ENCODE results near the gene EML4. TPM values are rescaled to one million over a fixed set of nuclear protein-coding genes. Genes with fewer than 3 reads are reported as not detected.

Gene EML4
- total RNA-seq, 2 experiments from 2014 or later: 58.2 to 59.7 TPM

- no peak for TF ChIP-seq CTCF (IDR thresholded peaks at IDR 0.05)
- Mint-ChIP-seq H3K27me3 (no peaks in the 10 kb centered on the region), H3K27ac (no peak overlapping the region), H3K9me3 (no peaks in the 10 kb centered on the region), H3K36me3 (ENCODE audit: low read depth) (no peaks in the 10 kb centered on the region), H3K4me3 (no peak overlapping the region), H3K4me1 (ENCODE audit: low read depth) (peaks cover 5% of the 10 kb centered on the region)
- ATAC-seq (no peak), DNase-seq (no peak)
- ChIA-PET POLR2A (no interaction called here), CTCF (no interaction called here)
- intact Hi-C loops (cut with micrococcal nuclease): no loop called here
Measured at GRCh38 chr2:42368817-42369531, 199.8 kb downstream of the EML4 start.

DNA sequence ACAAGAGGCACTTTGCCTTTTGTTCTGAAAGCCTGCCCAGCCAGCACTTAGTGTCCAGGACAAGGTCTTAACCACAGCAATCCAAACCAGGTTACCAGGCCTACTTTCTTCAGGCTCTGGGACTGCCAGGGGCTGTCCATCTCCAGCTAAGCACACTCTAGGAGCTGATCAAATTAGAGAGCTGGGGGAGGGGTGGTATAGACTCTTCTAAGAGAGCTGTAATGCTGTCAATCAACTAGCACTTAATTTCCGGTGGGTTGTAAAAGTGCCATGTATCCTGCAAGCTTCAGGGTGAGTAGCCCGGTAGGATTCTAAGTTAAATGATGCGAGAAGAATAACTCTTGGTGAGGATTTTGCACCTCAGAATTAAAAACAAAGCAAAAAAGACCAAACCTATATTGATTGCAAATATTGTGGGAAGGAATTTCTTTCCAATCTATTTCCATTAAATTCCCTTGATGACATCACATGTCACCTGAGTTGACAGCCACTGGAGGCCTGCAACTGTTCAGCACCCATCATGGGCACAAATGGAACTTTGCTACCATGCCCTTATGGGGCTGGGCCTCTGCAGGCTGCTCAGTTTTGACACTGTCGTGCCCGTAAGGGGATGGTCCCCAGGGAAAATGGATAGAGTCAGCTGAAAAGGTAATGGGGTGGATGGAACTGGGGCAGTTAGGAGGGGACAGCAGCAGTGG lies 200.5 kb downstream of the EML4 start:
- ChIA-PET CTCF (no interaction called here), POLR2A (no interaction called here)
- intact Hi-C loops (cut with micrococcal nuclease): no loop called here
- no peaks in the 10 kb centered on the region for H3K9me3 Mint-ChIP-seq
- DNase-seq (no peak), ATAC-seq (no peak)
- H3K27ac Mint-ChIP-seq: no peak overlapping the region
- H3K4me1 Mint-ChIP-seq (ENCODE audit: low read depth): peaks cover 5% of the 10 kb centered on the region
- H3K4me3 Mint-ChIP-seq: no peak overlapping the region
- H3K27me3 Mint-ChIP-seq: no peaks in the 10 kb centered on the region
- no peaks in the 10 kb centered on the region for H3K36me3 Mint-ChIP-seq (ENCODE audit: low read depth)
- no peak for TF ChIP-seq CTCF (IDR thresholded peaks at IDR 0.05)

- no peak for TF ChIP-seq CTCF (IDR thresholded peaks at IDR 0.05)
- ChIA-PET POLR2A (no interaction called here), CTCF (interaction anchor here (1.7 kb wide), 1 partner anchor 14 kb away, joined by 5 read pairs; no protein-coding TSS in a partner anchor)
- DNase-seq (no peak), ATAC-seq (no peak)
- Mint-ChIP-seq H3K27ac (no peak overlapping the region), H3K27me3 (no peaks in the 10 kb centered on the region), H3K4me3 (no peak overlapping the region), H3K4me1 (ENCODE audit: low read depth) (peaks cover 5% of the 10 kb centered on the region), H3K9me3 (no peaks in the 10 kb centered on the region), H3K36me3 (ENCODE audit: low read depth) (no peaks in the 10 kb centered on the region)
- intact Hi-C loops (cut with micrococcal nuclease): no loop called here
Measured at GRCh38 chr2:42371611-42372473, 202.7 kb downstream of the EML4 start.

DNA sequence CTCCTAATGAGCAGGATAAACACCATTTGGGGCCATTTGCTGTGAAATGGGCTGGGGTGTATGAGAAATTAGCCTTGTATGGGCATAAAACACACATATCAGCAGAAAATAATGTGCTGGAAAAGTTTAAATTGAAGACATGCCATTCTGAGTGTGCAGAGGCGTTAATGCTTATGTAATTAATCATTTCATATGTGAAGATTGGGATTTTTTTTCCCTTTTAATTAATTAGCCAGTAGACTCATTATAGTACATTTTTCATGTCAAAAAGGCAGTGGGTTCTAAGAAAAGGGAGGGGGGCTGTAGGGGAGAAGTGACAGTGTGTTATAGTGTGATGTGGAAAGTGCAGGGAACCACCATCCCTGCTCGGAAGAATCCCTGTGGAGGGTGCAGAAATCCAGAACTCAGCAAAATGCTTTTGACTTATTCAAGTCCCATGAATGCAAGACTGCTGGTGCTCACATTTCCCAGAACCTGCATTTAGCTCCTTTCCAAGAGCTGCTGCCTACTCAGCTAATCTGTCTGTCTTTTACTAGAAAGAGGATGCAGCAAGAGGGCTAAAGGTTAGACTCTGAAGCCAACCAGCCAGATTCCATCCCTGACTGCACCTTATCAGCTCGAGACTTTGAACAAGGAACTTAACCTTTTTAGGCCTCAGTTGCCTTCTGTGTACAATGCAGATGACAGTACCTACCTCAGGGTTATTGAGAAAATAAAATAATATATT lies 203.5 kb downstream of the EML4 start:
- ATAC-seq (no peak), DNase-seq (no peak)
- H3K27ac Mint-ChIP-seq: no peak overlapping the region
- peaks cover 2% of the 10 kb centered on the region for H3K4me1 Mint-ChIP-seq (ENCODE audit: low read depth)
- intact Hi-C loops (cut with micrococcal nuclease): no loop called here
- POLR2A ChIA-PET: no interaction called here
- H3K36me3 Mint-ChIP-seq (ENCODE audit: low read depth): no peaks in the 10 kb centered on the region
- no peak overlapping the region for H3K4me3 Mint-ChIP-seq
- CTCF ChIA-PET: interaction anchor here (1.3 kb wide), 1 partner anchor 9 kb away, joined by 3 read pairs; no protein-coding TSS in a partner anchor
- no peak for TF ChIP-seq CTCF (IDR thresholded peaks at IDR 0.05)
- H3K27me3 Mint-ChIP-seq: no peaks in the 10 kb centered on the region
- no peaks in the 10 kb centered on the region for H3K9me3 Mint-ChIP-seq
